ENCODE results near the gene ZFP36L1. TPM values are rescaled to one million over a fixed set of nuclear protein-coding genes. Genes with fewer than 3 reads are reported as not detected.

ZFP36L1 gene
- total and polyA plus RNA-seq, 2 of the 13 experiments (the other 11 are each of a cell fraction or from before 2014, with no cell fraction given) = 7.4 to 10.2 TPM

DNA sequence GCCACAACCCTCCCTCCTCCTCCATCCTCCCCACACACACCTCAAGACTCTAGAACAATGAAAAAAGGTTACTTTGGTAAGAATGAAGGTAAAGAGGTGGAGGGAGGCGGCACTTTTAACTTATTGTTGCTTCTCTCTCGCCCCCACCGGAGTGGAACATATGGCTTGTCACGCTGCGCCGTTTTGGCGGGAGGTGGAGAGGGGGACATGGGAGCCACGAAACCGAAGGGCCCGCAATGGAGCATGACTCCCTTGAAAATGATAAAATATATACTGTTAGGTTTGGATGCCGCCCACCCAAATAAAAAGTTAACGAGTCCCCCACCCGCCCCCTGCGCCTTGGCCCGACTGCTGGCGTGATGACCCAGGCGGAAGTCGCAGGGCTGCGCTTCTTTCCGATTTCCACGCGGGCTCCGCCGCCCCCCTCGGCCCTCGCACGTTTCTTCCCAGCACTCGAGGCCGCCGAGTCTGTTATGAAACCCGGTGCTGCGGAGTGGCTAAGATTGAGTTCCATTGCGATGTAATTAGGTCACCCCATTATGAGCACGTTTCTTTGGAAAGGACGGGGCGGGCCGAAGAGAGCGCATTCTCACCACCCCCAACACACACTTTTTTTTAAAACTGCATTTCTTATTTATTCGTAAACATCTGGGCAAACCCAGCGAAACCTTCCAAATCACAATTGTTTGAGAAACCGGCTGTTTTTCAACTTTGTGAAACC, 1.4 kb upstream of the ZFP36L1 start (continued):
- 0 out of 2 replicates have a peak, but pooled peaks have one; percentile 50 for TF ChIP-seq ZNF766 (CRISPR knock-in tag; IDR thresholded peaks at IDR 0.05; ENCODE audit: borderline replicate concordance)
- TF ChIP-seq ZNF550 (CRISPR knock-in tag; IDR thresholded peaks at IDR 0.05; ENCODE audit: borderline replicate concordance) = no peak
- peak; percentile 91 for TF ChIP-seq AGO2 (optimal IDR thresholded peaks at IDR 0.05; ENCODE audit: low read depth, low read length)
- no peak for TF ChIP-seq SMAD9 (CRISPR knock-in tag; IDR thresholded peaks at IDR 0.05)
- TF ChIP-seq ZNF652 (CRISPR knock-in tag; IDR thresholded peaks at IDR 0.05; ENCODE audit: borderline replicate concordance, low read depth) = peak; percentile 35; the same call in 1 of the 2 replicates
- TF ChIP-seq, protein P1, sequence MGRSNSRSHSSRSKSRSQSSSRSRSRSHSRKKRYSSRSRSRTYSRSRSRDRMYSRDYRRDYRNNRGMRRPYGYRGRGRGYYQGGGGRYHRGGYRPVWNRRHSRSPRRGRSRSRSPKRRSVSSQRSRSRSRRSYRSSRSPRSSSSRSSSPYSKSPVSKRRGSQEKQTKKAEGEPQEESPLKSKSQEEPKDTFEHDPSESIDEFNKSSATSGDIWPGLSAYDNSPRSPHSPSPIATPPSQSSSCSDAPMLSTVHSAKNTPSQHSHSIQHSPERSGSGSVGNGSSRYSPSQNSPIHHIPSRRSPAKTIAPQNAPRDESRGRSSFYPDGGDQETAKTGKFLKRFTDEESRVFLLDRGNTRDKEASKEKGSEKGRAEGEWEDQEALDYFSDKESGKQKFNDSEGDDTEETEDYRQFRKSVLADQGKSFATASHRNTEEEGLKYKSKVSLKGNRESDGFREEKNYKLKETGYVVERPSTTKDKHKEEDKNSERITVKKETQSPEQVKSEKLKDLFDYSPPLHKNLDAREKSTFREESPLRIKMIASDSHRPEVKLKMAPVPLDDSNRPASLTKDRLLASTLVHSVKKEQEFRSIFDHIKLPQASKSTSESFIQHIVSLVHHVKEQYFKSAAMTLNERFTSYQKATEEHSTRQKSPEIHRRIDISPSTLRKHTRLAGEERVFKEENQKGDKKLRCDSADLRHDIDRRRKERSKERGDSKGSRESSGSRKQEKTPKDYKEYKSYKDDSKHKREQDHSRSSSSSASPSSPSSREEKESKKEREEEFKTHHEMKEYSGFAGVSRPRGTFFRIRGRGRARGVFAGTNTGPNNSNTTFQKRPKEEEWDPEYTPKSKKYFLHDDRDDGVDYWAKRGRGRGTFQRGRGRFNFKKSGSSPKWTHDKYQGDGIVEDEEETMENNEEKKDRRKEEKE (IDR thresholded peaks at IDR 0.05) = no peak
- no peak for TF ChIP-seq HNRNPK (IDR thresholded peaks at IDR 0.05; ENCODE audit: low read depth, low read length, poor library complexity, severe bottlenecking)
- TF ChIP-seq RCOR2 (CRISPR knock-in tag; IDR thresholded peaks at IDR 0.05) = no peak
- no peak for TF ChIP-seq ZNF530 (CRISPR knock-in tag; IDR thresholded peaks at IDR 0.05; ENCODE audit: low read depth)
- TF ChIP-seq, protein P2, sequence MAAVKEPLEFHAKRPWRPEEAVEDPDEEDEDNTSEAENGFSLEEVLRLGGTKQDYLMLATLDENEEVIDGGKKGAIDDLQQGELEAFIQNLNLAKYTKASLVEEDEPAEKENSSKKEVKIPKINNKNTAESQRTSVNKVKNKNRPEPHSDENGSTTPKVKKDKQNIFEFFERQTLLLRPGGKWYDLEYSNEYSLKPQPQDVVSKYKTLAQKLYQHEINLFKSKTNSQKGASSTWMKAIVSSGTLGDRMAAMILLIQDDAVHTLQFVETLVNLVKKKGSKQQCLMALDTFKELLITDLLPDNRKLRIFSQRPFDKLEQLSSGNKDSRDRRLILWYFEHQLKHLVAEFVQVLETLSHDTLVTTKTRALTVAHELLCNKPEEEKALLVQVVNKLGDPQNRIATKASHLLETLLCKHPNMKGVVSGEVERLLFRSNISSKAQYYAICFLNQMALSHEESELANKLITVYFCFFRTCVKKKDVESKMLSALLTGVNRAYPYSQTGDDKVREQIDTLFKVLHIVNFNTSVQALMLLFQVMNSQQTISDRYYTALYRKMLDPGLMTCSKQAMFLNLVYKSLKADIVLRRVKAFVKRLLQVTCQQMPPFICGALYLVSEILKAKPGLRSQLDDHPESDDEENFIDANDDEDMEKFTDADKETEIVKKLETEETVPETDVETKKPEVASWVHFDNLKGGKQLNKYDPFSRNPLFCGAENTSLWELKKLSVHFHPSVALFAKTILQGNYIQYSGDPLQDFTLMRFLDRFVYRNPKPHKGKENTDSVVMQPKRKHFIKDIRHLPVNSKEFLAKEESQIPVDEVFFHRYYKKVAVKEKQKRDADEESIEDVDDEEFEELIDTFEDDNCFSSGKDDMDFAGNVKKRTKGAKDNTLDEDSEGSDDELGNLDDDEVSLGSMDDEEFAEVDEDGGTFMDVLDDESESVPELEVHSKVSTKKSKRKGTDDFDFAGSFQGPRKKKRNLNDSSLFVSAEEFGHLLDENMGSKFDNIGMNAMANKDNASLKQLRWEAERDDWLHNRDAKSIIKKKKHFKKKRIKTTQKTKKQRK (IDR thresholded peaks at IDR 0.05; ENCODE audit: low read length) = no peak
- TF ChIP-seq LCORL (IDR thresholded peaks at IDR 0.05) = no peak
- 0 out of 2 replicates have a peak, but pooled peaks have one; percentile 8 for TF ChIP-seq LCORL (CRISPR knock-in tag; IDR thresholded peaks at IDR 0.05)
- TF ChIP-seq, protein P3, sequence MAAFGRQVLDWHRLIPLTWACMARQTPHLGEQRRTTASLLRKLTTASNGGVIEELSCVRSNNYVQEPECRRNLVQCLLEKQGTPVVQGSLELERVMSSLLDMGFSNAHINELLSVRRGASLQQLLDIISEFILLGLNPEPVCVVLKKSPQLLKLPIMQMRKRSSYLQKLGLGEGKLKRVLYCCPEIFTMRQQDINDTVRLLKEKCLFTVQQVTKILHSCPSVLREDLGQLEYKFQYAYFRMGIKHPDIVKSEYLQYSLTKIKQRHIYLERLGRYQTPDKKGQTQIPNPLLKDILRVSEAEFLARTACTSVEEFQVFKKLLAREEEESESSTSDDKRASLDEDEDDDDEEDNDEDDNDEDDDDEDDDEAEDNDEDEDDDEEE (CRISPR knock-in tag; IDR thresholded peaks at IDR 0.05) = 0 out of 2 replicates have a peak, but pooled peaks have one; percentile 23
- TF ChIP-seq ZSCAN31 (CRISPR knock-in tag; IDR thresholded peaks at IDR 0.05; ENCODE audit: low read depth) = no peak
- peak; percentile 62; the same call in 1 of the 2 replicates for TF ChIP-seq ZNF709 (CRISPR knock-in tag; IDR thresholded peaks at IDR 0.05)
- TF ChIP-seq ZNF224 (CRISPR knock-in tag; IDR thresholded peaks at IDR 0.05) = no peak
- peak; percentile 13; the same call in 1 of the 2 replicates for TF ChIP-seq HMG20A (CRISPR knock-in tag; IDR thresholded peaks at IDR 0.05; ENCODE audit: borderline replicate concordance)
- no peak for TF ChIP-seq ZNF569 (CRISPR knock-in tag; IDR thresholded peaks at IDR 0.05; ENCODE audit: borderline replicate concordance)
- no peak for TF ChIP-seq ATF7 (IDR thresholded peaks at IDR 0.05)
- peak; percentile 53; the same call in 1 of the 2 replicates for TF ChIP-seq ATF7 (CRISPR knock-in tag; IDR thresholded peaks at IDR 0.05)
- TF ChIP-seq CEBPB (IDR thresholded peaks at IDR 0.05; ENCODE audit: borderline replicate concordance, low read depth, low read length) = no peak
- no peak for TF ChIP-seq NR1H2 (CRISPR knock-in tag; IDR thresholded peaks at IDR 0.05; ENCODE audit: borderline replicate concordance, low read depth)
- TF ChIP-seq, protein P4, sequence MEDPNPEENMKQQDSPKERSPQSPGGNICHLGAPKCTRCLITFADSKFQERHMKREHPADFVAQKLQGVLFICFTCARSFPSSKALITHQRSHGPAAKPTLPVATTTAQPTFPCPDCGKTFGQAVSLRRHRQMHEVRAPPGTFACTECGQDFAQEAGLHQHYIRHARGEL (CRISPR knock-in tag; IDR thresholded peaks at IDR 0.05) = no peak

Measured in HepG2 (cell line).